ENCODE data around the gene NPTXR. TPM values are rescaled to one million over a fixed set of nuclear protein-coding genes. Genes with fewer than 3 reads are reported as not detected.

NPTXR gene
- total and polyA plus RNA-seq, 2 donors (not counting 1 experiment from before 2014, with no cell fraction given) = 1.0 to 2.0 TPM

- Histone ChIP-seq H3K4me2 (ENCODE audit: extremely low read depth, insufficient read depth, low read length) (no peak overlapping the region), H4K20me1 (ENCODE audit: control insufficient read depth, extremely low read depth, insufficient read depth, low read length) (no peaks in the 10 kb centered on the region), H3K27me3 (ENCODE audit: control insufficient read depth, insufficient read depth, low read length) (peaks cover 21% of the 10 kb centered on the region), H3K27ac (ENCODE audit: insufficient read depth, low read length) (no peak overlapping the region), H3K79me2 (ENCODE audit: control insufficient read depth, insufficient read depth, low read length) (no peaks in the 10 kb centered on the region), H3K9ac (ENCODE audit: insufficient read depth, low read length) (no peak overlapping the region), H3K4me1 (ENCODE audit: control insufficient read depth, extremely low read depth, insufficient read depth, low read length) (peaks cover 4% of the 10 kb centered on the region), H2AFZ (ENCODE audit: low read length) (no peak overlapping the region), H3K9me3 (ENCODE audit: control insufficient read depth, insufficient read depth, low read depth, low read length) (no peaks in the 10 kb centered on the region), H3K4me3 (replicated peaks in 1 of 4; ENCODE audit: control extremely low read depth in 1 of 4, insufficient read depth in 1 of 4, low read depth in 3 of 4, low read length in 4 of 4) (no peak overlapping the region), H3K36me3 (ENCODE audit: control insufficient read depth, insufficient read depth, low read length) (no peaks in the 10 kb centered on the region)
- peak in 1 of 2 donors; percentile 24 for DNase-seq (ENCODE audit: low read depth in 2 of 2)
- TF ChIP-seq EZH2 (IDR thresholded peaks at IDR 0.05; ENCODE audit: low read length, missing control alignments) = no peak
- TF ChIP-seq CTCF (conservative IDR thresholded peaks at IDR 0.05 in 1 of 2, IDR thresholded peaks at IDR 0.05 in 1 of 2; ENCODE audit: low read depth in 1 of 2, low read length in 2 of 2) = no peak
Observed at GRCh38 chr22:38799265-38800002, 44.4 kb downstream of the NPTXR start.

- Histone ChIP-seq H3K27me3 (ENCODE audit: control insufficient read depth, insufficient read depth, low read length) (peaks cover 21% of the 10 kb centered on the region), H3K9ac (ENCODE audit: insufficient read depth, low read length) (no peak overlapping the region), H4K20me1 (ENCODE audit: control insufficient read depth, extremely low read depth, insufficient read depth, low read length) (no peaks in the 10 kb centered on the region), H3K4me1 (ENCODE audit: control insufficient read depth, extremely low read depth, insufficient read depth, low read length) (peaks cover 4% of the 10 kb centered on the region), H3K4me3 (replicated peaks in 1 of 4; ENCODE audit: control extremely low read depth in 1 of 4, insufficient read depth in 1 of 4, low read depth in 3 of 4, low read length in 4 of 4) (no peak overlapping the region), H3K4me2 (ENCODE audit: extremely low read depth, insufficient read depth, low read length) (no peak overlapping the region), H3K36me3 (ENCODE audit: control insufficient read depth, insufficient read depth, low read length) (no peaks in the 10 kb centered on the region), H3K79me2 (ENCODE audit: control insufficient read depth, insufficient read depth, low read length) (peaks cover under 1% of the 10 kb centered on the region), H3K9me3 (ENCODE audit: control insufficient read depth, insufficient read depth, low read depth, low read length) (no peaks in the 10 kb centered on the region), H2AFZ (ENCODE audit: low read length) (no peak overlapping the region), H3K27ac (ENCODE audit: insufficient read depth, low read length) (no peak overlapping the region)
- TF ChIP-seq EZH2 (IDR thresholded peaks at IDR 0.05; ENCODE audit: low read length, missing control alignments) = no peak
- no peak for TF ChIP-seq CTCF (conservative IDR thresholded peaks at IDR 0.05 in 1 of 2, IDR thresholded peaks at IDR 0.05 in 1 of 2; ENCODE audit: low read depth in 1 of 2, low read length in 2 of 2)
- no peak for DNase-seq (ENCODE audit: low read depth in 2 of 2)
Observed at GRCh38 chr22:38798496-38798895, 45.3 kb downstream of the NPTXR start.

- no peak overlapping the region for H3K9ac ChIP-seq (ENCODE audit: insufficient read depth, low read length)
- H3K4me1 ChIP-seq (ENCODE audit: control insufficient read depth, extremely low read depth, insufficient read depth, low read length) = peaks cover 5% of the 10 kb centered on the region
- peaks cover 4% of the 10 kb centered on the region for H3K79me2 ChIP-seq (ENCODE audit: control insufficient read depth, insufficient read depth, low read length)
- DNase-seq (ENCODE audit: low read depth in 2 of 2) = peak in 1 of 2 donors; percentile 44
- no peaks in the 10 kb centered on the region for H3K9me3 ChIP-seq (ENCODE audit: control insufficient read depth, insufficient read depth, low read depth, low read length)
- no peak overlapping the region for H3K4me2 ChIP-seq (ENCODE audit: extremely low read depth, insufficient read depth, low read length)
- no peaks in the 10 kb centered on the region for H4K20me1 ChIP-seq (ENCODE audit: control insufficient read depth, extremely low read depth, insufficient read depth, low read length)
- H3K27ac ChIP-seq (ENCODE audit: insufficient read depth, low read length) = no peak overlapping the region
- H3K36me3 ChIP-seq (ENCODE audit: control insufficient read depth, insufficient read depth, low read length) = no peaks in the 10 kb centered on the region
- no peak overlapping the region for H2AFZ ChIP-seq (ENCODE audit: low read length)
- no peak overlapping the region for H3K4me3 ChIP-seq (replicated peaks in 1 of 4; ENCODE audit: control extremely low read depth in 1 of 4, insufficient read depth in 1 of 4, low read depth in 3 of 4, low read length in 4 of 4)
- no peak for TF ChIP-seq EZH2 (IDR thresholded peaks at IDR 0.05; ENCODE audit: low read length, missing control alignments)
- no peak for TF ChIP-seq CTCF (conservative IDR thresholded peaks at IDR 0.05 in 1 of 2, IDR thresholded peaks at IDR 0.05 in 1 of 2; ENCODE audit: low read depth in 1 of 2, low read length in 2 of 2)
- peaks cover 19% of the 10 kb centered on the region for H3K27me3 ChIP-seq (ENCODE audit: control insufficient read depth, insufficient read depth, low read length)
Observed at GRCh38 chr22:38796262-38796957, 47.4 kb downstream of the NPTXR start.
